ENCODE measurements around the gene SLC28A1.
A peak's percentile ranks its signal among the peaks of the same experiment; 100 is the strongest.
"Not testable (repeated sequence)": the region's sequence is repeated elsewhere in the genome, so short reads cannot be mapped to it uniquely, and the experiment has no call there.

SLC28A1 gene

GRCh38 chr15:84862214-84862975 is 22.1 kb upstream of the SLC28A1 start:
- no peak for DNase-seq (ENCODE audit: low spot score)

DNA sequence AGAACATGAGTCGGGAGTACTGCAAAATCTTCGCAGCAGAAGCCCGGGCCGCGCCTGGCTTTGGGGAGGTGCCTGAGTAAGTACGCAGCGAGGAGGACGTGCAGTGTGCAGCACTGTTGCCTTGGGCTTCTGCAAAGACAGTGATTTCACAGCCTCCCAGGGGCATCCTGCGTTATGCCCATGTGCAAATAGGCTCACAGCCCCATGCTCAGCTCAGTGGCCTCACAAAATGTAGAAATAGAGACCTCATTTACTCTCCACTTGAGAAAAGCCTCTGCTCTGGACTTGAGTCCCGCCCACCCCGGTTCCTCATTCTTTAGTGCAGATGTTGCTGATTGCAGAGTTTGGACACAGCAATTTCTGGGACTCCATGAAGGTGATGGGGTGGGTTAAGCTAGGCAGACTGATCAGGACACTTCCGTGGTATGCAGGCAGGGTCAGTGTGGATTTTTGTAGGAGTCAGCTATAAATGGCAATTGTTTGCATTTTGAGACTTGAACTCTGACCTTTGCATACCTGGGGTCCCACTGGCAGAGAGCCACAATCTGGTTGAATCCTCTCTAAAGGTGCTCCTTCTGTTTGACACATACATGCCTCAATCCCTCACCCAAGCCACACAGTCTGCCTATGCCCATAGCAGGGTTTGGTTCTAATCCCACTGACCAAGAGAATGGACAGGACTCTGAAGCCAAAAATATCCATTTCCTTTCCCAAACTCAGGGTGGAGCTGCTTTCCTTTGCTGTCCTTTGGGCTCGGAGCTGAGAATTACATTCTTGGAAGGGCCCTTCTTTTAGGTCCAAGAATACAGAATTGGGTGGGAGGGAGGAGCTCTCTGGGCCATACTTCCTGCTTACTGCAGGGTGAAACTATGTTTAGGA is 20.7 kb upstream of the SLC28A1 start:
- DNase-seq (ENCODE audit: low spot score), result peak; percentile 20

DNA sequence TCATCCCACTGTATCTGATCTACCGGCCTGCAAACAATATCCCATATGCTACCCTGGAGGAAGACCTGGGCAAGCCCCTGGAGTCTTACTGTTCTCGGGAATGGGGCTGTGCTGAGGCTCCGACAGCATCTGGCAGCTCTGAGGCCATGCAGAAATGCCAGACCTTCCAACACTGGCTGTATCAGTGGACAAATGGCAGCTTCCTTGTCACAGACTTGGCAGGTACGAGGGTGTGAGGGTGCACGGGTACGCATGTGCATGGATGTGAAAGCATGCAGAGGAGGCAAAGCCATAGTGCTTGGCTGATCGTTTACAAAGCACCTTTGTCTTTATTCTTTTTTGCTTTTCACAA is 20.0 kb upstream of the SLC28A1 start:
- DNase-seq (ENCODE audit: low spot score), result no peak

GRCh38 chr15:84865074-84865569 is 19.3 kb upstream of the SLC28A1 start:
- no peak for DNase-seq (ENCODE audit: low spot score)

- no peak for DNase-seq (ENCODE audit: low spot score)
Observed at GRCh38 chr15:84868037-84868880, 16.2 kb upstream of the SLC28A1 start.

DNA sequence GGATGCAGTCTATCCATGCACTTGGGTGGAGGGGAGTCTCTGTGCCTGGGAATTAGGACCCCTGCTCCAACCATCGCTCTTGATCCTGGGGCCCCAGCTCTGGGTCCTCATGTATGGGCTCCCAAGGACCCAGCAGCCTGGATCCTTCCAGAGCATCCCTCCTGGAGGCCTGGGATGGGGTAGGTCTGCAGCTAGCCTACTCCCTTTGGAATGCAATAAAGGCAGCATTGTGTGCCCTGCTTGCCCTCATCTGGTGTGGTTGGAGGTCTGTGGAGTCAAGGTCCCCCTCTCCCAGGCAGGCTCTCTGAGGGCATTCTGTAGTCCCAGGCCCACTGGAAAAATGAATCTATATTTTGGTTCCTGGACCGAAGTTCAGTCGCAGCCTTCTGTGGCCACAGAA is 15.0 kb upstream of the SLC28A1 start:
- DNase-seq (ENCODE audit: low spot score), result no peak

DNA sequence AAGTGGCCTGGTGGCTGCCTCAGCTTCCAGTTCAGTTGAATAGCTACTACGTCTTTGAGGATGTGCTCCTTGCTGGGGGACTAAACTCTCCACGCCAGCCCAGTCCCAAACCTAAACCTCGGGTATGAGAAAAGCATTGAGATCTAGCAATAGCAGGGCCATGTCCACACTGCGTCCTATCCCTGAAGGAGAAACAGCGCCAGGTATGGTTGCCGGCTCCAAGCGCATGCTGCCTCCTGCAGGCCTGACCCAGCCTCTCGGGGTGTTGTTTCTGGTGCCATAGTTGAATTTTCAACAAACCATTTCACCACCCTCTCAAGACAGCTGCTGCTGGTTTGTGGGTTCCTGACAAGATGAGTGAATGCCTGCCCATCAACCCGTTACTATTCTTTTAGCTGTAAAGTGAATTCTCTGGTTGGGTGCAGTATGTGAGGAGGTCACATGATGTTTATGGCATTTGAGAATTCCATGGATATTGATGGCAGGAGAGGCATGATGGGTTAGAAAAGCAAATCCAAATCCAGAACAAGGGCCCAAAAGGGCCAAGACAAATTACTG is 13.0 kb upstream of the SLC28A1 start:
- no peak for DNase-seq (ENCODE audit: low spot score)

DNA sequence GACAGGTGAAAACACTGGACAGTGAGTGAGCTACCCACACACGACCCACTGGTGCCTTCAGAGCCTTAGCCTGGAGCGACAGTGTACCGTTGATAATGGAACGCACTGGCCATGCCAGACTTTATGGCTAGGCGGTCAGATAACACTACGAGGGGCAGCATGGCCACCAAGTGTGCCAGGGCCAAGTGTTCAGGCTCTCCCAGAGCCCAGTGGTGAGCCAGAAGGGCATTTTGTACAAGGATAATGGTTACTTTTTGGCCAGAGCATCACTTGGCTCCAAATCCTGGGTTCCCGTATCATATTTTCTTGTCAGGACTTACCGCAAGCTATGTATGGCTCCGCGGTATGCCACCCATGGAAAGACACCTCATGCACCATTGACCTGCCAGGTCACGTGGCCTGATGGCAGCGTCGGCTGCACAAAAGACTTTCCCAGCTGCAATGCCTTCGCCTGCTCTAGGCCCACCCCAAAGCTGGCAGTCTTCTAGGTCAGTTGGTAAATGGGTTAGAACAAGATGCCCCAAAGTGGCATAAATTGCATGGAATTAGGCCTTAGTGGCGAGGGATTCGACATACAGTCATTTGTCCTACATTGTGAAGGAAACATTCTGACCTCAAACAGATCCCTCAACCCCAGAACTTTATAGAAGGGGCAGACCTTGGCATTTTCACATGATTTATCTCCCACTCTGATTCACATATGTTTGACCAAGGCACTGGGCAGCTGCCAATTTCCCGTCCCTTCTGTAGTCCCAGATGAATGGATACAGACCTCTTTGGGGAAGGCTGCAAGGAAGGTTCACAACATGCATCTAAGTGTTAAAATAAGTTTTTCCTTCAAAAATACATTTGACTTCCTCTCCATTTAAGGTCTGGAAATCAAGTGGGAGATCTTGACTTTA is 12.2 kb upstream of the SLC28A1 start:
- DNase-seq (ENCODE audit: low spot score), result no peak

- DNase-seq (ENCODE audit: low spot score), result no peak
Observed at GRCh38 chr15:84873997-84874396, 10.5 kb upstream of the SLC28A1 start.

- DNase-seq (ENCODE audit: low spot score), result peak; percentile 59
Observed at GRCh38 chr15:84874981-84875699, 9.3 kb upstream of the SLC28A1 start.

- no peak for DNase-seq (ENCODE audit: low spot score)
Observed at GRCh38 chr15:84876269-84876668, 8.2 kb upstream of the SLC28A1 start.

- DNase-seq (ENCODE audit: low spot score), result not testable (repeated sequence)
Observed at GRCh38 chr15:84877701-84878100, 6.8 kb upstream of the SLC28A1 start.

GRCh38 chr15:84878504-84878903 is 6.0 kb upstream of the SLC28A1 start:
- DNase-seq (ENCODE audit: low spot score), result peak; percentile 63

DNA sequence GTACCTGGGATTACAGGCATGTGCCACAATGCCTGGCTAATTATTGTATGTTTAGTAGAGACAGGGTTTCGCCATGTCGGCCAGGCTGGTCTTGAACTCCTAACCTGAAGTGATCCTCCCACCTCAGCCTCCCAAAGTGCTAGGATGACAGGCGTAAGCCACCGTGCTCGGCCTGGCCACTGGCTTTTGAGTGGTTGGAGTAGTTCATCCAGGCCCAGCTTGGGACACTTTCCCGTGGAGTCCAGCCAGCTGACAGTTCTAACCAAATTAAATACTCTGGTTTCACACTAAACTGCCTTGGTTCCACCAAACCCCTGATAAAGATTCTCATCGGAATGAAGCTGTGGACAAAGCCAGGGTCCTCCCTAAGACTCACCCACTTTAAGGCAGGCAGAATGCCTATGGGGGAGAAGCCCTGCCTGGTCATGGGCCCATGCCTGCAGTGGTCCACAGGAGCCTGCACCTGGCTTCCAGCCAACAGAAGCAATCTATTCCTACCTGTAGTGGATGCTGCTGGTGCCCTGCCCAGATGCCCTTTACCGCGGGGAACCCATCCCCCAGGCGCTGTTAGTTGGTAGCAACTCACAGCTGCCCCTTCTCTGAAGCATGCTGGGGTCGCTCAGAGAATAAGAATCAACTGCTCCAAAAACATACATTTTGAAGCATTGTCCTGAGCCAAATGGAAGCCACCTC is 5.2 kb upstream of the SLC28A1 start:
- no peak for DNase-seq (ENCODE audit: low spot score)

DNA sequence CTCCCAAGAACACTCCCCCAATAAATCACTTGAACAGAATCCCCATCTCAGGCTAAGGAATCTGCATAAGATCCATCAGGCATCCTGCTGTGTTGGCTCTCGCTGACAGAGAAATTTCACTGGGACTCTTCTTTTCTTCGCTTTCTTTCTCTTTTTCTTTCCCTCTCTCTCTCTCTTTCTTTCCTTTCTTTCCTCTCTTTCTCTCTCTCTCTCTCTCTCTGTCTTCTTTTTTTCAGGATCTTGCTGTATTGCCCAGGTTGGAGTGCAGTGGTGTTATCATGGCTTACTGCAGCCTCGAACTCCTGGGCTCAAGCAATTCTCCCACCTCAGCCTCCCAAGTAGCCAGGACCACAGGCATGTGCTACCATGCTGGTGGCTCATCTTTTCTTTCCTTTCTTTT is 4.5 kb upstream of the SLC28A1 start:
- no peak for DNase-seq (ENCODE audit: low spot score)

GRCh38 chr15:84880822-84881519 is 3.5 kb upstream of the SLC28A1 start:
- no peak for DNase-seq (ENCODE audit: low spot score)

DNA sequence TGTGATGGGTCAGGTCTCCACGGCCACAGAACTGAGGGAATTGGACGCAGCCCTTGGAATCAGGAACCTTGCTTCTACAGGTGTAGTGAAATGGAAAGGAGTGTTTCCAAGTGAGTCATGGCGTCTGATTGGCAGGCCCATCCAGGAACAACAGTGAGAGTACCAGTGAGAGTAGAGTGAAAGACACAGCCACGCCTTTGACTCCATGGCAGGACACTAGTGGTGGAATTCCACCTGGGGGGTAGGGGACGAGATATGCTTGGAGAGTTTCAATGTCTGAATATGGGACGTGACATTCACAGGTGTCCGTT is 3.0 kb upstream of the SLC28A1 start:
- no peak for DNase-seq (ENCODE audit: low spot score)

DNA sequence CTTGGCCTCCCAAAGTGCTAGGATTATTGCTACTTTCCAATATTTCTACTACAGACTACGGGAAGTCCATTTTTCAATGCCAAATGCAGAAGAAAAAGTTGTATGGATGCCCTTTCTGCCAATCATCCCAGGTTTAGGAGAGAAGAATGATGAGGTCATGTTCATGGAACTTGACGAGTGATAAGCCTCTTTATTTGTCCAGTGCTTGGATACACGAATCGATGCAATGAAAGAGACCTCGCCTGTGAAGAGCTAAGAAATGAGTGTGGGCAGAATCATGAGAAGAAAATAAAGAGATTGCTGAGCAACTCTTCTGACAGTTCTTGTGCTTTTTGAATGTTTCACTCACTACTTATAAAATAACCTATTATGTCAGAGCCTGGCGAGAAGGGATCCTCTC is 996 bp upstream of the SLC28A1 start:
- no peak for DNase-seq (ENCODE audit: low spot score)

DNA sequence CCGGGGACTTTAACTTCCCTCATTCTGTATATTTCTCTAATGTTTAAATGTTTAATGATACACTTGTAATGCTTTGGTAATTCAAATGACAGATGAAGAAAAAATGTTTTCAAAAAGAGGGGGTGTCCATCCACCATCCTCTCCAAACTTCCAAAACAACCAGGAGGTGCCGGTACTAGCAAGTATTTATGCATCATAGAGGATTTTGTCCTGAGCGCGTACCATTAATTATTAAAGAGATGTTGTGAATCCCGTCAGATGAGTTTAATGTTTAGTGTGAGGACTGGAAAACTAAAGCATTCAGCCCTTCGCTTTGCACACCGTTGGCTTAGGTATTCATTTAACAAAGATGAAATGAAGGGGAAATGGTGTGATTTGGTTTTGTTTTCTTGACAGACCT is 1.3 kb downstream of the SLC28A1 start:
- DNase-seq (ENCODE audit: low spot score), result no peak
